Nephron progenitor cell (in vitro differentiated cells): ENCODE results near the gene GLE1.
"Not testable (repeated sequence)": the region's sequence is repeated elsewhere in the genome, so short reads cannot be mapped to it uniquely, and the experiment has no call there.

Experiments
- DNase-seq: peaks from one replicate; pipeline ENCODE4 v3.0.0; 2021
- H3K27ac Mint-ChIP-seq: 2 replicates; pipeline ENCODE4 v1.8.0; 2021; ENCODE audit warnings: mild to moderate bottlenecking, moderate library complexity, mixed read lengths
- H3K27me3 Mint-ChIP-seq: 2 replicates; pipeline ENCODE4 v1.8.0; 2021; ENCODE audit warnings: mild to moderate bottlenecking, low read depth, mixed read lengths; ENCODE audit not compliant: poor library complexity
- H3K36me3 Mint-ChIP-seq: 2 replicates; pipeline ENCODE4 v1.8.0; 2021; ENCODE audit warnings: low read depth, mixed read lengths
- H3K4me1 Mint-ChIP-seq: 2 replicates; pipeline ENCODE4 v1.8.0; 2021; ENCODE audit warnings: mixed read lengths
- H3K4me3 Mint-ChIP-seq: 2 replicates; pipeline ENCODE4 v1.8.0; 2021; ENCODE audit warnings: mild to moderate bottlenecking, moderate library complexity, mixed read lengths
- H3K9me3 Mint-ChIP-seq: 2 replicates; pipeline ENCODE4 v1.8.0; 2021; ENCODE audit warnings: mild to moderate bottlenecking, moderate library complexity, mixed read lengths
- TF ChIP-seq, protein P1 (sequence below): fragments of 200-600 bp; sonication (generic); IDR thresholded peaks from 2 replicates; pipeline ENCODE4 v1.5.0; 2021; ENCODE audit warnings: antibody characterized with exemption

GLE1 gene

DNA sequence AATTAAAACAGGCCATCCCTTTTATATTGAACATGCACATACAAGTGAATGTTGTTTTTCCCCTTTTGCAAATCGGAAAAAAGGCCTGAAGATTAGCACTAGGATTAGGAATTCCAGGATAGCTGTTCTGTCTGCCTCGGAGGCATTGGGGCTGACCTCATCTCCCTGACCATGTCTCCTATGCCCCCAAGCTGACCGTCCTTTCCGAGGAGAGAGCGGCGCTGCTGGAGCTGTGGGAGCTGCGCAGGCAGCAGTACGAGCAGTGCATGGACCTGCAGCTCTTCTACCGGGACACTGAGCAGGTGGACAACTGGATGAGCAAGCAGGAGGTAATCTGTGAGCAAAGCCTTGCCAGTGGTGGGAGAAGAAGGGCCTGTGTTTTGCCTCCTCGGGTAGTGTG is 76.2 kb downstream of the GLE1 start:
- no peaks in the 10 kb centered on the region for H3K27me3 Mint-ChIP-seq
- no peak overlapping the region for H3K27ac Mint-ChIP-seq
- no peaks in the 10 kb centered on the region for H3K9me3 Mint-ChIP-seq
- no peak for DNase-seq
- TF ChIP-seq, protein P1, sequence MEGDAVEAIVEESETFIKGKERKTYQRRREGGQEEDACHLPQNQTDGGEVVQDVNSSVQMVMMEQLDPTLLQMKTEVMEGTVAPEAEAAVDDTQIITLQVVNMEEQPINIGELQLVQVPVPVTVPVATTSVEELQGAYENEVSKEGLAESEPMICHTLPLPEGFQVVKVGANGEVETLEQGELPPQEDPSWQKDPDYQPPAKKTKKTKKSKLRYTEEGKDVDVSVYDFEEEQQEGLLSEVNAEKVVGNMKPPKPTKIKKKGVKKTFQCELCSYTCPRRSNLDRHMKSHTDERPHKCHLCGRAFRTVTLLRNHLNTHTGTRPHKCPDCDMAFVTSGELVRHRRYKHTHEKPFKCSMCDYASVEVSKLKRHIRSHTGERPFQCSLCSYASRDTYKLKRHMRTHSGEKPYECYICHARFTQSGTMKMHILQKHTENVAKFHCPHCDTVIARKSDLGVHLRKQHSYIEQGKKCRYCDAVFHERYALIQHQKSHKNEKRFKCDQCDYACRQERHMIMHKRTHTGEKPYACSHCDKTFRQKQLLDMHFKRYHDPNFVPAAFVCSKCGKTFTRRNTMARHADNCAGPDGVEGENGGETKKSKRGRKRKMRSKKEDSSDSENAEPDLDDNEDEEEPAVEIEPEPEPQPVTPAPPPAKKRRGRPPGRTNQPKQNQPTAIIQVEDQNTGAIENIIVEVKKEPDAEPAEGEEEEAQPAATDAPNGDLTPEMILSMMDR = no peak
- H3K4me1 Mint-ChIP-seq = no peaks in the 10 kb centered on the region
- H3K4me3 Mint-ChIP-seq = no peak overlapping the region
- H3K36me3 Mint-ChIP-seq = peaks cover 83% of the 10 kb centered on the region

DNA sequence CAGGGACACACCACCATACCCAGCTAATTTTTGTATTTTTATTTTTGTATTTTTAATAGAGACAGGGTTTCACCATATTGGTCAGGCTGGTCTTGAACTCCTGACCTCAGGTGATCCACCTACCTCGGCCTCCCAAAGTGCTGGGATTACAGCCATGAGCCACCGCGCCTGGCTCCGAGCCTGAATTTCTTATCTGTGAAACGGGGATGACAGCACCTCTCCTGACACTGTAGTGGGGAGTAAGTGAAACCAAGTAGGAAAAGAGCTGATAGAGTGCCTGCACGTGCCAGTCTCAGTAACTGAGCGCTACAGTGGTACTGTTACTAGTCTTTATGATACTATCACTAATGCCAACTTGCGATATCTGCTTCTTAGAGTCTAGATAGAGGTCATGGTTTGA is 80.6 kb downstream of the GLE1 start:
- H3K9me3 Mint-ChIP-seq, H3K4me3 Mint-ChIP-seq, H3K4me1 Mint-ChIP-seq, H3K27ac Mint-ChIP-seq, DNase-seq, H3K27me3 Mint-ChIP-seq: not testable (repeated sequence)
- peaks cover 78% of the 10 kb centered on the region for H3K36me3 Mint-ChIP-seq

- Mint-ChIP-seq H3K36me3 (peaks cover 76% of the 10 kb centered on the region), H3K27ac (peak overlapping the region; percentile 57)
- DNase-seq, H3K9me3 Mint-ChIP-seq, H3K4me3 Mint-ChIP-seq, H3K27me3 Mint-ChIP-seq, H3K4me1 Mint-ChIP-seq: not testable (repeated sequence)
Measured at GRCh38 chr9:128586934-128587333, 82.4 kb downstream of the GLE1 start.

- peaks cover 79% of the 10 kb centered on the region for H3K36me3 Mint-ChIP-seq
- TF ChIP-seq, protein P1 = no peak
- DNase-seq = no peak
- H3K4me3 Mint-ChIP-seq = no peak overlapping the region
- peak overlapping the region; percentile 57 for H3K27ac Mint-ChIP-seq
- H3K27me3 Mint-ChIP-seq = no peaks in the 10 kb centered on the region
- H3K9me3 Mint-ChIP-seq = no peaks in the 10 kb centered on the region
- no peaks in the 10 kb centered on the region for H3K4me1 Mint-ChIP-seq
Measured at GRCh38 chr9:128587453-128587852, 82.9 kb downstream of the GLE1 start.

DNA sequence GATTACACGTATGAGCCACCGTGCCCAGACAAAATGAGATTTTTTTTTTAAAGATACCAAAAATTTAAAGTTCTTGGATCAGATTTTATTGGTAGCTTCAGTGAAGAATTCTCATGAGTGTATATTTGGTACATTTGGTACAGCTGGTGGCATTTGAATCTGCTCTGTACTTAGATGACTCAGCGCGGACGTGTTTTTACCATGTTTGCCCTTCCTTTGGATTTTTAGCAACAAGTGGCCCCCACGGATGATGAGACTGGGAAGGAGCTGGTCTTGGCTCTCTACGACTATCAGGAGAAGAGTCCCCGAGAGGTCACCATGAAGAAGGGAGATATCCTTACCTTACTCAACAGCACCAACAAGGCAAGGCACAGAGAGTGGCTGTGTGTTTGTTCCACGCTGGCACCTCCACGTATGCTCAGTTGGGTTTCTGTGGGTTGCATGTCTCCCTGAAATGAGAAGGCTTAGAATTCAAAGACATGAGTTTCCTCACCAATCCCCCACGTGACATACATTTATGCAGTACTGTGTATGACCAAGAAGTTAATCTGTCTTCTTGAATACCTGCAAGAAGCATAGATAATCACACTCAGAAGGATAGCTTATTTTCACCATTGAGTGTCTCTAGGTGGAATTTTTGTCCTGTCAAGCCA is 84.2 kb downstream of the GLE1 start:
- H3K4me3 Mint-ChIP-seq = no peak overlapping the region
- no peak overlapping the region for H3K27ac Mint-ChIP-seq
- H3K27me3 Mint-ChIP-seq = no peaks in the 10 kb centered on the region
- peaks cover 80% of the 10 kb centered on the region for H3K36me3 Mint-ChIP-seq
- TF ChIP-seq, protein P1 = no peak
- no peaks in the 10 kb centered on the region for H3K4me1 Mint-ChIP-seq
- H3K9me3 Mint-ChIP-seq = no peaks in the 10 kb centered on the region
- no peak for DNase-seq
